ENCODE results near the gene ATG12.

The ATG12 gene

GRCh38 chr5:115785381-115786065 is 55.8 kb downstream of the ATG12 start:
- Histone ChIP-seq H3K27me3 (ENCODE audit: control insufficient read depth, insufficient read depth, low read length) (no peaks in the 10 kb centered on the region), H3K36me3 (ENCODE audit: control insufficient read depth, insufficient read depth, low read length) (no peaks in the 10 kb centered on the region), H3K4me3 (ENCODE audit: low read length) (no peak overlapping the region), H3K27ac (ENCODE audit: low read length) (no peak overlapping the region), H3K9me3 (ENCODE audit: control insufficient read depth, insufficient read depth, low read length) (no peaks in the 10 kb centered on the region), H3K4me1 (ENCODE audit: control insufficient read depth, insufficient read depth, low read length) (no peaks in the 10 kb centered on the region)
- WGBS (ENCODE audit: insufficient coverage, insufficient read length): no CpG with 5 or more reads among the region's 6 CpGs
- DNase-seq (ENCODE audit: low read depth, low spot score): peak; percentile 60

- DNase-seq (ENCODE audit: low read depth, low spot score): no peak
- Histone ChIP-seq H3K27me3 (ENCODE audit: control insufficient read depth, insufficient read depth, low read length) (no peaks in the 10 kb centered on the region), H3K9me3 (ENCODE audit: control insufficient read depth, insufficient read depth, low read length) (no peaks in the 10 kb centered on the region), H3K27ac (ENCODE audit: low read length) (no peak overlapping the region), H3K4me3 (ENCODE audit: low read length) (no peak overlapping the region), H3K36me3 (ENCODE audit: control insufficient read depth, insufficient read depth, low read length) (no peaks in the 10 kb centered on the region), H3K4me1 (ENCODE audit: control insufficient read depth, insufficient read depth, low read length) (no peaks in the 10 kb centered on the region)
- no CpG with 5 or more reads among the region's 1 CpG for WGBS (ENCODE audit: insufficient coverage, insufficient read length)
Observed at GRCh38 chr5:115778417-115778816, 62.9 kb downstream of the ATG12 start.

All from iPS DF 6.9 (cell line).